Omental fat pad (tissue), 4 donors: ENCODE data around the gene DST. TPM values are rescaled to one million over a fixed set of nuclear protein-coding genes. Genes with fewer than 3 reads are reported as not detected.

Experiments used
- ATAC-seq: fragments of 150-250 bp; one replicate; pipeline ENCODE4 v1.9.1; 2016; ENCODE audit warnings: mild to moderate bottlenecking, moderate library complexity; ENCODE audit not compliant: low FRiP score
- DNase-seq: peaks from one replicate; pipeline ENCODE4 v3.0.0-alpha.2; 2019; ENCODE audit warnings: low spot score
- CTCF ChIP-seq, 3 donors: fragments of 450-650 bp; IDR thresholded peaks; one replicate each; pipeline ENCODE4 v1.5.1; 2016 to 2017; ENCODE audit warnings: antibody characterized with exemption in 3 of 3, mild to moderate bottlenecking in 3 of 3, moderate library complexity in 2 of 3
- total RNA-seq, 4 donors: library from RNA; depleted of rRNA; stranded (reverse); fragments of >200 nt; gene quantifications; one replicate each; pipeline ENCODE4 v1.1.0, GENCODE V29; 2016

The DST gene
- total RNA-seq, 4 donors from 2014 or later, result 126 to 371 (median 160) TPM

GRCh38 chr6:56490993-56491392 is 151.7 kb downstream of the DST start:
- ATAC-seq (peak; percentile 78), DNase-seq (no peak)
- TF ChIP-seq CTCF (IDR thresholded peaks at IDR 0.05), result no peak

- no peak for TF ChIP-seq CTCF (IDR thresholded peaks at IDR 0.05)
- ATAC-seq, result no peak
These were observed 153.1 kb downstream of the DST start for GRCh38 chr6:56489559-56489958.

GRCh38 chr6:56488281-56488680 is 154.4 kb downstream of the DST start:
- TF ChIP-seq CTCF (IDR thresholded peaks at IDR 0.05), result no peak
- DNase-seq, result no peak
- ATAC-seq, result no peak

More at GRCh38 chr6:56489559-56489958, 153.1 kb downstream of the DST start:
- DNase-seq, result no peak

GRCh38 chr6:56486681-56487080 is 156.0 kb downstream of the DST start:
- DNase-seq, result no peak
- TF ChIP-seq CTCF (IDR thresholded peaks at IDR 0.05), result no peak
- no peak for ATAC-seq

- DNase-seq, result no peak
- no peak for ATAC-seq
- no peak for TF ChIP-seq CTCF (IDR thresholded peaks at IDR 0.05)
These were observed 158.0 kb downstream of the DST start for GRCh38 chr6:56484669-56485068.

- ATAC-seq, result peak; percentile 70
- no peak for TF ChIP-seq CTCF (IDR thresholded peaks at IDR 0.05)
- DNase-seq, result no peak
These were observed 158.8 kb downstream of the DST start for GRCh38 chr6:56483929-56484328.

GRCh38 chr6:56482525-56482924 is 160.2 kb downstream of the DST start:
- no peak for DNase-seq
- no peak for ATAC-seq
- TF ChIP-seq CTCF (IDR thresholded peaks at IDR 0.05), result no peak
